K562 (cell line): ENCODE results near the gene PRKG1. TPM values are rescaled to one million over a fixed set of nuclear protein-coding genes. Genes with fewer than 3 reads are reported as not detected.

ENCODE experiments used
- KHSRP ChIP-seq: fragments of 450-650 bp; IDR thresholded peaks from 2 replicates; pipeline ENCODE4 v1.6.1; 2017
- ZNF121 ChIP-seq: sonication (generic); formaldehyde crosslinking; conservative IDR thresholded peaks from 2 replicates; pipeline ENCODE4 v1.8.0; 2022; ENCODE audit warnings: missing genetic modification reagents
- polyA plus RNA-seq, 8 experiments: library from polyadenylated mRNA; depleted of rRNA in 4 of 8; stranded (reverse) in 5 of 8; unstranded in 3 of 8; fragments of >200 nt; fragmentation: Nextera tagmentation in 2 of 8; fragmentation: Illumina TruSeq in 1 of 8; extraction: Ambion mirVana in 2 of 8; extraction: Trizol in 1 of 8; gene quantifications; 2 replicates each; pipeline versions ENCODE4 v1.2.1 to v1.2.3, GENCODE V29; 2011 to 2014; ENCODE audit warnings: inconsistent platforms in 1 of 8, missing spikeins in 1 of 8
- total RNA-seq, 7 experiments: library from RNA; depleted of rRNA in 6 of 7; stranded (reverse); fragments of >200 nt in 6 of 7; fragmentation: Illumina TruSeq in 2 of 7; extraction: Trizol in 2 of 7; gene quantifications; 2 replicates each; pipeline versions ENCODE4 v1.2.1 to v1.2.3, GENCODE V29; 2011 to 2021; ENCODE audit warnings: low replicate concordance in 1 of 7
- TF ChIP-seq, protein P1 (sequence below), 2 experiments: fragments of 450-650 bp in 1 of 2; sonication (generic) in 1 of 2; formaldehyde crosslinking in 1 of 2; IDR thresholded peaks; 2 replicates each; pipeline versions ENCODE4 v1.7.1 to v1.9.0; 2016 to 2022; ENCODE audit warnings: inconsistent platforms in 1 of 2, mild to moderate bottlenecking in 1 of 2, missing genetic modification reagents in 1 of 2

PRKG1 gene
- total and polyA plus RNA-seq, 9 of the 15 experiments (the other 6 are each of a cell fraction or from before 2014, with no cell fraction given) = 0.22 TPM; not detected in 8

DNA sequence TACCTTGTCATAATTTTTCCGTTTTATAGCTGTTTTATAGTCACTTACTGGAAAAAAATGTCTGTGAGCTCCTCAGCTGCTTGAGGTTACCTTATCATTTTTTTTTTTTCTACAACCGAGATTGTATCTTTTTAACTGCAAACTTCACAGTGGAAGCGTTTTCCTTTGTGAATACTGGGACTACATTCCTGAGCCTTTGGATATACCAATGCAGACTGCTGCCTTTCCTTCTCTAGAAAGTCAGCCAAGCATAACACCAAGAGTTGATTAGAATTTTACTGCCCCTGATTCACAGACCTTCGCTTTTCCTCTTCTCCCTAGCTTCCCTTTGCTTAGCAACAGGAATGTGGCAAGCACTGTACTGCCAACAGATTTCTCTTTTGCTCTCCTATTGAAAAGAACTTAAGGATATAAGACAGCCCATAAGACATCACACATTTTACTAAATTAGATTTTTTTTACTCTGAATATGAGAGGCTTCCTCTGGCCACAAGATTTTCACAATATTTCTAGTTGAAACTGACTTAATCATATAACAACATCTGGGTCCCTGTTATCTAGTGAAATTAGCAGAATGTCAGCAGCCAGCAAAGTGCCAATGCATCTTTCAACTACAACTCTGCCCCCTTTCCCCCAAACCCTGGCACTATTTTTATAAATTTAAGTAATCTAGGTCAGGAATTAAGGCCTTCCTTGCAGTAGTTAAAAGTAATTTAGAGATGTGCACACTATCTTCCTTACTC is 170.6 kb downstream of the PRKG1 start (continued):
- TF ChIP-seq, protein P1, sequence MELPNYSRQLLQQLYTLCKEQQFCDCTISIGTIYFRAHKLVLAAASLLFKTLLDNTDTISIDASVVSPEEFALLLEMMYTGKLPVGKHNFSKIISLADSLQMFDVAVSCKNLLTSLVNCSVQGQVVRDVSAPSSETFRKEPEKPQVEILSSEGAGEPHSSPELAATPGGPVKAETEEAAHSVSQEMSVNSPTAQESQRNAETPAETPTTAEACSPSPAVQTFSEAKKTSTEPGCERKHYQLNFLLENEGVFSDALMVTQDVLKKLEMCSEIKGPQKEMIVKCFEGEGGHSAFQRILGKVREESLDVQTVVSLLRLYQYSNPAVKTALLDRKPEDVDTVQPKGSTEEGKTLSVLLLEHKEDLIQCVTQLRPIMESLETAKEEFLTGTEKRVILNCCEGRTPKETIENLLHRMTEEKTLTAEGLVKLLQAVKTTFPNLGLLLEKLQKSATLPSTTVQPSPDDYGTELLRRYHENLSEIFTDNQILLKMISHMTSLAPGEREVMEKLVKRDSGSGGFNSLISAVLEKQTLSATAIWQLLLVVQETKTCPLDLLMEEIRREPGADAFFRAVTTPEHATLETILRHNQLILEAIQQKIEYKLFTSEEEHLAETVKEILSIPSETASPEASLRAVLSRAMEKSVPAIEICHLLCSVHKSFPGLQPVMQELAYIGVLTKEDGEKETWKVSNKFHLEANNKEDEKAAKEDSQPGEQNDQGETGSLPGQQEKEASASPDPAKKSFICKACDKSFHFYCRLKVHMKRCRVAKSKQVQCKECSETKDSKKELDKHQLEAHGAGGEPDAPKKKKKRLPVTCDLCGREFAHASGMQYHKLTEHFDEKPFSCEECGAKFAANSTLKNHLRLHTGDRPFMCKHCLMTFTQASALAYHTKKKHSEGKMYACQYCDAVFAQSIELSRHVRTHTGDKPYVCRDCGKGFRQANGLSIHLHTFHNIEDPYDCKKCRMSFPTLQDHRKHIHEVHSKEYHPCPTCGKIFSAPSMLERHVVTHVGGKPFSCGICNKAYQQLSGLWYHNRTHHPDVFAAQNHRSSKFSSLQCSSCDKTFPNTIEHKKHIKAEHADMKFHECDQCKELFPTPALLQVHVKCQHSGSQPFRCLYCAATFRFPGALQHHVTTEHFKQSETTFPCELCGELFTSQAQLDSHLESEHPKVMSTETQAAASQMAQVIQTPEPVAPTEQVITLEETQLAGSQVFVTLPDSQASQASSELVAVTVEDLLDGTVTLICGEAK (IDR thresholded peaks at IDR 0.05) = no peak
- TF ChIP-seq, protein P1 (CRISPR knock-in tag; IDR thresholded peaks at IDR 0.05) = no peak
- TF ChIP-seq KHSRP (no peak), ZNF121 (CRISPR knock-in tag) (no peak)
